Omental fat pad (tissue), 4 donors: ENCODE results near the gene ATP1A4. TPM values are rescaled to one million over a fixed set of nuclear protein-coding genes. Genes with fewer than 3 reads are reported as not detected.

Experiments
- ATAC-seq: fragments of 150-250 bp; one replicate; pipeline ENCODE4 v1.9.1; 2016; ENCODE audit warnings: mild to moderate bottlenecking, moderate library complexity; ENCODE audit not compliant: low FRiP score
- DNase-seq: peaks from one replicate; pipeline ENCODE4 v3.0.0-alpha.2; 2019; ENCODE audit warnings: low spot score
- CTCF ChIP-seq, 3 donors: fragments of 450-650 bp; IDR thresholded peaks; one replicate each; pipeline ENCODE4 v1.5.1; 2016 to 2017; ENCODE audit warnings: antibody characterized with exemption in 3 of 3, mild to moderate bottlenecking in 3 of 3, moderate library complexity in 2 of 3
- total RNA-seq, 4 donors: library from RNA; depleted of rRNA; stranded (reverse); fragments of >200 nt; gene quantifications; one replicate each; pipeline ENCODE4 v1.1.0, GENCODE V29; 2016

ATP1A4 gene
- total RNA-seq, 4 donors from 2014 or later: 0.47 to 1.6 TPM; not detected in 2

GRCh38 chr1:160214481-160215140 is 63.2 kb downstream of the ATP1A4 start:
- TF ChIP-seq CTCF (IDR thresholded peaks at IDR 0.05): no peak
- DNase-seq (no peak), ATAC-seq (no peak)

GRCh38 chr1:160216301-160216700 is 64.9 kb downstream of the ATP1A4 start:
- no peak for TF ChIP-seq CTCF (IDR thresholded peaks at IDR 0.05)
- ATAC-seq (no peak), DNase-seq (no peak)

GRCh38 chr1:160217481-160218051 is 66.2 kb downstream of the ATP1A4 start:
- no peak for TF ChIP-seq CTCF (IDR thresholded peaks at IDR 0.05)
- DNase-seq (no peak), ATAC-seq (peak; percentile 49)

GRCh38 chr1:160219062-160219929 is 67.9 kb downstream of the ATP1A4 start:
- ATAC-seq (peak; percentile 61), DNase-seq (no peak)
- no peak for TF ChIP-seq CTCF (IDR thresholded peaks at IDR 0.05)

GRCh38 chr1:160220301-160220700 is 68.9 kb downstream of the ATP1A4 start:
- no peak for TF ChIP-seq CTCF (IDR thresholded peaks at IDR 0.05)
- DNase-seq: no peak

GRCh38 chr1:160221089-160221488 is 69.7 kb downstream of the ATP1A4 start:
- ATAC-seq: no peak
- no peak for TF ChIP-seq CTCF (IDR thresholded peaks at IDR 0.05)
- no peak for DNase-seq

More at GRCh38 chr1:160220301-160220700, 68.9 kb downstream of the ATP1A4 start:
- ATAC-seq: no peak
